Stimulated activated CD4-positive, alpha-beta T cell treated with anti-CD3 and anti-CD28 coated beads, Interleukin-1b, Interleukin-23, amount 100 ng/mL, for 4 hours (primary cell): Measurements from ENCODE around the gene ZSCAN20.
"Not testable (repeated sequence)": the region's sequence is repeated elsewhere in the genome, so short reads cannot be mapped to it uniquely, and the experiment has no call there.

Experiments
- DNase-seq, 2 donors: peaks; one replicate each; pipeline ENCODE4 v3.0.0-alpha.2; 2020; ENCODE audit warnings: low read depth in 2 of 2

The ZSCAN20 gene

DNA sequence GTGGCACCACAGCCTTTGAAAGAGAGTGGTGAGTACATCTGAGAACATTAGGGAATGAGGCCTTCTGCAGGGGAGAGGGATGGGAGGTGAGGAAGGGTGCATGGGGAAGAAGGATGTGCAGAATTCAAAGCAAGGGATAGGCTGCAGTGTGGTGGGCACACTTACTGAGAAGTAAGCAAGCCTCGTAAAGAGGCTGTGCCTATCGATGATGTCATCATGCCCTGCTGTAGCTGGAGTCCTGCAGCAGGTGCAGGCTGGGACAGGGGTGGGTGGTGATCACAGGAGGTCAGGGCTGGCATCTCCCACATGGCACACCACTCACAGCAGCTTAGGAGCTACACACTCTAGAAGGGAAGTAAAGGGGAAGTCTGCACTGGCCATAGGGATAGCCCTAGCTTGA, 16.2 kb downstream of the ZSCAN20 start:
- no peak for DNase-seq

DNA sequence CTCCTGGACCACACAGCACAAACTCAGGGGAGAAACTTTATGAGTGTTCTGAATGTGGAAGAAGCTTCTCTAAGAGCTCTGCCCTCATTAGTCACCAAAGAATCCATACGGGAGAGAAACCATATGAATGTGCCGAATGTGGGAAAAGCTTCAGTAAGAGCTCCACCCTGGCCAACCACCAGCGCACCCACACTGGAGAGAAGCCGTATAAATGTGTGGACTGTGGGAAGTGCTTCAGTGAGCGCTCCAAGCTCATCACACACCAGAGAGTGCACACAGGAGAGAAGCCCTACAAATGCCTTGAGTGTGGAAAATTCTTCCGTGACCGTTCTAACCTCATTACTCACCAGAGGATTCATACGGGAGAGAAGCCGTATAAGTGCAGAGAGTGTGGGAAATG, 22.5 kb downstream of the ZSCAN20 start:
- DNase-seq, result no peak

DNA sequence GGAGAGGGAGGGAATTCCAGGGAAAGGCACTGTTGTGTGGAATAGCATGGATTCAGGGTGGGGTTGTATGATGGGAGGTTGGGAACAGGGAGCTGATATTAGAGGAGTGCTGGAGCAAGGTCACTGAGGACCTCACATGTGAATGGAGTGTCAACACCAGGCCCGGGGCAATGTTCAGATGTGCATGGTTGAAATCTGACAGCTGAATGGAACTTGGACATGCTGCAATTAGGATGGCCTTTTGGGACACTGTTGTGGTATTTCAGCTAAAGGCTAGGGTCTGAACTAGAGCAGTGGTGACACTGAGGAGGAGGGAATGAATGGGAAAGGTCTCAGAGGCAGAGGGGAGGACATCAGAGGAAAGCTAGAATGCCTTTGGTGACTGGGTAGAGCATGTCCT, 25.0 kb downstream of the ZSCAN20 start:
- DNase-seq, result no peak

DNA sequence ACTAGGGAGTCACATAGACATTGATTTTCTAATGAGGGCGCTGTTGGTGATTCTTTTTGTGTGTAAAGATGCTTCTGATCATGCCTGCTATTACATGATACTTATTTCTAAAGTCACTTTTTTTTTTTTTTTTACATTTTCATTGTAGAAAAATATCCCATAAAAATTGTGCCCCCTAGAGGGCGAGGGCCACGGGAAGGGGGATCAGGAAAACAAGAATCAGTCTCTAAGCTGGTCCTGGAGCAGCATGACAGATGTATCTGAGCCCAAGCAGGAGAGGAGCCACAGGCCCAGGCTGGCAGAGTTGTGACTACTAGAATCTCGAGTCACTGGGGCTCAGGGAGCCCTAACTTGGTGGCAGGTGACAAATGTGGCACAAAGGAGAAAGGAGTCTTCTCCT, 28.1 kb downstream of the ZSCAN20 start:
- DNase-seq, result no peak

DNA sequence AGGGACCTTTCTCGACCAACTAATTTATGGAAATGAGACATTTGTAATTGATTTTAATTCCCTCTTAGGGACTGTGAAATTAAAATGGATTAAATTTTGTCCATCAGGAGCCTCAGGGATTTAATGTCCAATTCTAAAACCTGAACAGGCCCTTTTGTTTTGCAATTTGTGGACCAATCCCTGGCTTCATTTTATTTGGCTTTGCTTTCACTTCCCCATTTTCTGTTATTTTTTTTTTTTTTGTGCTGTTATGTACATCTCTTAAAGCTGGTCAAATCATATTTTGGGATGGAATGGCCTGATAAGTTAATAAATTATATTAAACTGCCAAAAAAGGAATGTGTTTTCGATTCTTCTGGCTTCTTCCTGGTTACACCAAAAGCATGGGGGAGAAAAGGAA, 28.9 kb downstream of the ZSCAN20 start:
- no peak for DNase-seq

DNA sequence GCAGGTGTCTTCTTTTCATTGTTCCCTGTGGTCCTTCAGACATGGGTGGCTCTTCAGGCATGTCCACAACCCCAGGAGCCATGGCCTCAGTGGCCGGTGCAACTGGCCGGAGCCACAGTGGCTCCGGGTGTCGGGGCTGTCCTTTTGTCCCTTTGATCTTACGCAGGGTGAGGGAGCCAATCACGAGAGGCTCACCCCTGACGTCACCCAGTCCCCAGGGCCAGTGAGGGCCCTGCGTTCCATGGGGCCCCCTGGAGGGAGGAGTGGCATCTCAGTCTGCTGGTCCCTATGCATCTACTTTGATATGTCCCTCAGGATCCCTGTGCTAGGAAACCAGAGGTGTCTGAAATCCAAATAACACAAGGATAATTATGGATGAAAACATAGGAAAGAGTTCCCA, 29.3 kb downstream of the ZSCAN20 start:
- no peak for DNase-seq

DNA sequence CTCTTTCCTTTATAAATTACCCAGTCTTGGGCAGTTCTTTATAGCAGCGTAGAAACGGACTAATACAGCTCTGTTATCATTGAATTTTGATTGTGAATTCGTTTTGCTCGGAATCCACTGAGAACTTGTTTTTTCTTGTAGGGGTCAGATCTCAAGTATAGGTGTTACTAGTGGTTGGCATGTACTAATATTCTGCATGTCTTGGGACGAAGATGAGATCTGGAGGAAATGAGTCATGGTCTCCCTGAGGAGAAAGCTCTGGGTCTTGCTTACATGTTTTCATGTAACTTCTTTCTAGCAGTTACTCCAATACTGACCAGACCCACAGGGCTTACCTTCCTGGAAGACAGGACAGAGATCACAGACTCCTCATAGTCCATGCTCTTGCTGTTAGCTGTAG, 30.3 kb downstream of the ZSCAN20 start:
- DNase-seq, result no peak

DNA sequence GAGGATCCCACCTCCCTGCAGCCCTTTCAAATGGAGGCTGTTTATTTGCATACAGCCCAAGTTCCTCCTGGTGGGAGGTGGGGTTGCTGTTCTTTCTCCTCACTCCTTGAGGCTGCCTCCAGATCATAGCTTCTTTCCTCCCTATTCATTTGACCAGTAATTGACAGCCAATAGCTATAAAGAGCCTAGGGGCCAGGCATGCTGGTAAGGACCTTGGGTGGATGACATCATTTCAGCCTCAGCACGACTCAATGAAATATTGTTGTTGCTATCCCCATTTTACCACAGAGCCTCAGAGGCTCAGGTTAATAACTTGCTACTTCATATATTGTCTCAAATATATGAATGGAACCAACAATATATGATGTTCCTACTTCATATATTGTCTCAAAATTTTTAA, 31.1 kb downstream of the ZSCAN20 start:
- DNase-seq, result no peak

DNA sequence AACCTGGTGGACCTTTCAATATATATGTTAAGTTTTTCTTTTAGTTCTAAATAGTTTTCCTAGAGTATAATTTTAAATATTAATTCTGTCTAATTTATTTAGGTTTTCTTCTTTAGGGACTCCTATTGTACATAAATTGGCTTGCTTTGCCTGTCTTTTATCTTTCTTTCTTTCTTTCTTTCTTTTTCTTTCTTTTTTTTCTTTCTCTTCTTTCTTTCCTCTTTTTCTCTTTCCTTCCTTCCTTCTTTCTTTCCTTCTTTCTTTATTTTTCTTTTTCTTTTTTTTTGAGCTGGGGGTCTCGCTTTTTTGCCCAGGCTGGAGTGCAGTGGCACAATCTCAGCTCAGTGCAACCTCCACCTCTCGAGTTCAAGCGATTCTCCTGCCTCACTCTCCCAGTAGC, 35.2 kb downstream of the ZSCAN20 start:
- no peak for DNase-seq

DNA sequence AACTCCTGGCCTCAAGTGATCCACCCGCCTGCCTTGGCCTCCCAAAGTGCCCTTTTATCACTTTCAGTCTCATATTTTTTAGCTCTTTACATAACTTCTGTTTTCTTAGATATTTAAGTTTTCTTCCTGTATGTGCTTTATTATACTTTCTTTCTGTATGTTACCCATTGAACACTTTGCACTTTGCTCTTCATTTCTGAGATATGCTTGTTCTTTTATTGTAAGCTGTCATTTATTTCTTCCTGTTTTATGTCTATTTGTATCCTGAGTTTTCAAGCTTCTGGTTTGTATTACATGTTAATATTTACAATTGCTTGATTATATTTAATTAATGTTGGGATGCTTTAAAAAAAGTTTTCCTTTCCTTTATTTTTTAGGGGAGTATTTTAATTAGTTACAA, 35.7 kb downstream of the ZSCAN20 start:
- no peak for DNase-seq

DNA sequence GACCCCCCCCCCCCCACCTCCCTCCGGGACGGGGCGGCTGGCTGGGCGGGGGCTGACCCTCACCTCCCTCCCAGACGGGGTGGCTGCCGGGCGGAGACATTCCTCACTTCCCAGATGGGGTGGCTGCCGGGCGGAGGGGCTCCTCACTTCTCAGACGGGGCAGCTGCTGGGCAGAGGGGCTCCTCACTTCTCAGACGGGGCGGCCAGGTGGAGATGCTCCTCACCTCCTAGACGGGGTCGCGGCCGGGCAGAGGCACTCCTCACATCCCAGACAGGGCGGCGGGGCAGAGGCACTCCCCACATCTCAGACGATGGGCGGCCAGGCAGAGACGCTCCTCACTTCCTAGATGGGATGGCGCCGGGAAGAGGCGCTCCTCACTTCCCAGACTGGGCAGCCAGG, 36.8 kb downstream of the ZSCAN20 start:
- not testable (repeated sequence) for DNase-seq

DNA sequence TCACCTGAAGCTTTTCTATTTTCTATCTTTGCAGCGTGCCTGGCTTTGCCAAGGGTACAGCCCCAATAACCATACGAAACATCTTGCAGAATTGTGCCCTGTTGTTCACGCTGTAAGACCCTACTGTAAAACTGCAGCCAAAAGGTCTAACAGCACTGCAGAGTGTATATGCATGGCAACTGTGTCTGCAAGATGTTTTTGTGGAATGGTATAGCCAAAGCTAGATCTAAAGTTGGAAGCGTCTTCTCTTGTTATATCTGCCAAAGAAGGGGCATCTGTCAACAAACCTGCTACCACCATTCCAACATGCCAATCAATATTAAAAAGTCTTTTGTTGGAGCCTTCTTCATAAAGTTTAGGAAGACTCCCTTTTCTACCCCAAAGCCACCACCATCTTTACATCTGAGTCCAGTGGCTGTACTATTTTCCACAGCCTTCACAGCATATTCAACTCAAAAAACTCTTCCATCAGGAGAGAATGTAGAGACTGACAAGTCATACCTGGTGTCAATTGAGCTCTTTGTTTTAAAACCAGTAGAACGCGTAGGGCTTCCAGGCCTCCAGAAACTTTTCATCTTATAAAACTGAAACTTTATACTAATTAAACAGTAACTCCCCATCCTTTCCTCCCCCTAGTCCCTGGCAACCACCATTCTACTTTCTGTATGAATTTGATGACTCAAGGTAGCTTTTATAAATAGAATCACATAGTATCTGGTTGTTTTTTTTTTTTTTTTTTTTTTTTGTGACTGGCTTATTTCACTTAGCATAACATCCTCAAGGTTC, 40.0 kb downstream of the ZSCAN20 start:
- DNase-seq, result no peak

DNA sequence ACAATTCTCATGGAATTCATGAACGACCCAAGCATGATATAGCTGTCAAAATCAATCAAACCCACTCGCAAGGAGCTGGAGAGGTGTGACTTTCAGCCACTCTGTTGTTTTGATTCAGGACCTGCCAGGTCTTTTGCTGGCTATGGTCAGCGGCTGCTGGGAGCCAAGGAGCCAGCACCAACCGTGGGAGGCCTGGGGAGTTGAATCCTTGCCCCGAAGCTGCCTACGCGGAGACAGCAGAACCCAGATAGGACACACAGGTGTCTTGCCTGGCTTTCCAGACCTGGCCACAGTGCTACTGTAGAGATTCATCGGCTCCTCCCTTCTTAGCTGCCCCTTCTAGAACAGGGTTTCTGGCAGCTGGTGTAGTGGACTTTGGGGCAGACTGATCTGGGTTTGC, 42.7 kb downstream of the ZSCAN20 start:
- no peak for DNase-seq

DNA sequence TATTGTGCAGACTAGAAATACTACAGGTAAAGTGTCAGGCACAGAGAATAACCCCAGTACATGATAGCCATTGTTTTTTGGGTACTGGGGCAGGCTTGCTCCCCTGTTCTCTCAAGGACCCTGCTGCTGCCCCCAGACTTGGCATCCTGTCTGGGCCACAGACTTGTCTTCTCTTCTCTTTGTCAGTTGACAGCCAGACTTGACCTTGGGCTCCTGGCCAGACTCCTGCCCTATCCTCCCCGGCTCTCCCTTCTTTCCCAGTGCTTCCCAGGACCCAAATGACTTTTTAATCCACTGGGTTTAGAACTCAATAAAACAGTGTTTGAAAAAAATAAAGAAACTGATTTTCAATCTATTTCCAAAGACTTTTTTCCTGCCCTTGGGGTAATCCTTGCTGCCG, 43.2 kb downstream of the ZSCAN20 start:
- DNase-seq, result no peak

DNA sequence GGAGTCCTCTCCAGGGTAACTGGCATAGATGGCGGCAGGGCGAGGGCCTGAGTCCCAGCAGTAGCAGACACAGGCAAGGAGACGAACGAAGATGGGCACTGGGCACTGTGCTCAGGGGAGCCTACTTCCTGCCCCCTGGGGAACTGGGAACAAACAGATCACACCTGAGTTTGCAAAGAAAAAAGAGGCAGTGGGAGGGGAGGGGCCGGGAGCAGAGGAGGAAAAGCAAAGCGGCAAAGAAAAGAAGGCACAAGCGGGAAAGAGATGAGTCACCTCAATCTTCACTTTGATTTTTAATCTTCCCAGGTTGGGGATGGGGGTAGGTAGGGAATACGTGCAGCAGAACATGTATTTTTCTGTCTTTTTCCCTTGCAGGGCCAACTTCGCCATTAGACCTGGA, 44.0 kb downstream of the ZSCAN20 start:
- no peak for DNase-seq

DNA sequence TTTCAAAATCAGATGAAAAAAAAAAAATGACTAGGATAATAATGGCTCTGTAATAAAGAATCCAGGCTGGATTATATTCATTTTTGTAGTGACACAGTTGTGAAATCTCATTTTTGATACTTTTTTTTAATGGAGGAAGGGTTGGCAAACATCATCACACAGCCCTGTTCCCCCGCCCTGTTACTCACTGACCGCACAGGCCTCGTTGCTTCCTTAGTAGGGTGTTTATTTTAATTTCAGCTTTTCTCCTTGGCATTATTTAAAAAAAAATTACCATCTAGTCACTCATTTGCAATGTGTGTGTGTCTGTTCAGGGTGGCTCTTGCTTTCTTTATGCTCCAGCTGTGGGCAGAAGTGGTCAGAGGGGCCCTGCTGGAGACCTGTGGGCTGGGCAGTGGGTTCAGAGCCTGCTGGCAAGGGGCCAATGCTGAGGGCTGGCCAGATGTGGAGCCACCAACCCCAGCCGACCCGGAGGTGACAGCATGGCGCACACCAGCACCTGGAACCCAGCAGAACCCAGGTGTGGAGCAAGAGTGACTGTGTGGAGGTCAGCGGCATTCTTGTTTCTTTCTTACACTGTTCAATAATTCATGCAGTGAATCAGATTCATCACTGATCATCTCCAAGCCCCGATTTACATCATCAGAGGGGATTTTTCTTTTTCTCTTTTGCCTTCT, 44.6 kb downstream of the ZSCAN20 start:
- no peak for DNase-seq

DNA sequence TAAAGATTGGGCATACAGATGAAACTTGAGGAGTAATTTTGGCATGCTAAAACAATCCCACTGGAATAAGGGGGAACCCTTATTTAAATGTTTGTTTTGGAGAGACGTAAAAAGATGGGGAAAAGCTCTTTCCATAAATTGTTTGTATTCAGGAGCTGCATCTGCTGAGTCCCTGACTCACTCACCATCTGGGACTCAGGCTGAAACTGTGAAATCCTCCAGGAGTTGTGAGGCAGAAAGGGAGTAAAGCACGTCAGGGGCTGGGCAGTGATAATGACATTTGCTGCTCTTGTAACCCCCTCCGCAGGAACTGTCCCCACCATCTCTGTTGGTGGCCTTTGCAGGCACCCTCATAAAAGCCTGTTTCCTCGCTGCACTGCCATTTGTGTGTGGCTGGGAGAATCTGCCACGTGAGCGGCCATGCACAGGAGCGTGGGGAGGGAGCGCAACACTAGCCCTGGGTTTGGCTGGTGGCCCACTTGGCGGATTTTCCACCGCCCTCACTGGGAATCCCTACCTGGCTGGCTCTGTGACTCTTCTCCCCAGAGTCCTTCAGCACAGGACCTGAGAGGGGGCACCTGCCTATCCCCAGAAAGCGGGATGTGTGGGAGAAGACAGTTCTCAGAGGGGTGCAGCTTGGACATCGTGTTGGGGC, 45.3 kb downstream of the ZSCAN20 start:
- DNase-seq, result no peak

DNA sequence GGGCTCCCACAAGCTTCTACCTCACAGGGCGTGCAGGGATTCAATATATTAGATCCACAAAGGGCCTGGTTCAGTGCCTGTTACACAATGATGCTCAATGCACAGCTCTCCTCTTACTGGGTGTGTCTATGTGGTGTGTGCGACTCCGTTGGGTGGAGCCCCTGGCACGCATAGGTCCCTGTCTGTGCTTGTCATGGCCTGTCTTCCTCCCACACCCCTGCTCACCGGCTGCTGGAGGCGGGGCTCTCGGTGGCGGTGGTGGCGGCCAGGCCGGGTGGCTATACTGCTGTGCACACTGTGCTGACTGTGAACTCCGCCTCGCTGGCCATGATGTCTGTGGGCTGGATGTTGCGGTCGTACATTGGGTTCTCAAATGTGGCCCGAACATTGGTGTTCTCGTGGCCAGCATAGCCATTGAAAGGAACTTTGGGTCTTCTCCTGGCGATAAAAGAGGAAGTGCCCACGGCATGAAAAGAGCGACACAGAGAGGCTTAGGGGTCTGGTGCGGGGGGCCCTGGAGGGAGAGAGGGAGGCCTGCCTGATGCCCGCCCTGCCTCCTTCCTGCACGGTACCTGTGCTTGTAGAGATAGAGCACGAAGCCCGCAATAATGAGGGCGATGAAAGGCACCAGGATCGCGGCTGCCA, 46.9 kb downstream of the ZSCAN20 start:
- no peak for DNase-seq

DNA sequence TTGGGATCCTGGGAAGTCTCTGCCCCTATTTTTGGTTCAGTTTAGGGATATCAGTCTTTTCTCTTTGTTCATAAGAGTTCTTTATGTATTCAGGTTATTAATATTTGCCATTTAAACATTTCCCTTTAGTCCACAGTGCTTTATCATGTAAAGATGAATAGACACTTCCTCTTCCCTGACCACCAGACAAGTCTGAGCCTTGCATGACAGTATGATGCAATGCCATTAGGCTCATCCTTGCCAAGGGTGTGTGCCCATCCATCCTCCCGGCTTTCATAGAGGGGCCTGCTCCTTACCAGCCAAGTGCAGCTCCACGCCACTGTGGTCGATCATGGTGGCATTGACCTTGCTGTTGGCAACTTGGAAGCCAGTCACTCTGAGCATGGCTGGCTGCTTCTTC, 52.1 kb downstream of the ZSCAN20 start:
- no peak for DNase-seq

DNA sequence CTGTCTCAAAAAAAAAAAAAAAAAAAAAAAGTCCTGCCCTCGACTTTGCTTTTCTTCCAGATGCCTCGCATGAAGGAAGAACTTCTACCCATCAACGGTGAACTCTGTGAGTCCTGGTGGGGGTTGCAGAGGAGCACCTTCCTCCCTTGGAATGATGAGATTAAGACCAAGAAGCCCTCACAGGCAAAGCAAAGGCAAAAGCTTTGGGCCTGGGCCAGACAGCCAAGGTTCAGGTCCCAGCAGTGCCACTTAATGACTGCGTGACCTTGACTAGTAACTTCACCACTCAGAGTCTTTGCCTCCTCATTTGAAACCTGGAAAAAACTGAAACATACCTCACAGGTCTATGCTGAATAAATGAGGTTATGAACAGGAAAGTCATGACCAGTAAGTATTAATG, 55.5 kb downstream of the ZSCAN20 start:
- no peak for DNase-seq

DNA sequence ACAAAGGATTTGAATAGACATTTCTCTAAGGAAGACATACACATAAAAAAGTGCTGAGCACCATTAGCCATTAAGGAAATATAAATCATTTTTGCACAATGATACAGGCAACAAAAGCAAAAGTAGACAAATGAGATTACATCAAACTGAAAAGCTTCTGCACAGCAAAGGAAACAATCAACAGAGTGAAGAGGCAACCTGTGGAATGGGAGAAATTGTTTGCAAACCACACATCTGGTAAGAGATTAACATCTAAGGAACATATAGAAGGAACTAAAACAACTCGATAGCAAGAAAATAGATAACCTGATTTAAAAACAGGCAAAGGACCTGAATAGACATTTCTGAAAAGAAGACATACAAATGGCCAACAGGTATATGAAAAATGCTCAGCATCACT, 57.5 kb downstream of the ZSCAN20 start:
- DNase-seq, result no peak

DNA sequence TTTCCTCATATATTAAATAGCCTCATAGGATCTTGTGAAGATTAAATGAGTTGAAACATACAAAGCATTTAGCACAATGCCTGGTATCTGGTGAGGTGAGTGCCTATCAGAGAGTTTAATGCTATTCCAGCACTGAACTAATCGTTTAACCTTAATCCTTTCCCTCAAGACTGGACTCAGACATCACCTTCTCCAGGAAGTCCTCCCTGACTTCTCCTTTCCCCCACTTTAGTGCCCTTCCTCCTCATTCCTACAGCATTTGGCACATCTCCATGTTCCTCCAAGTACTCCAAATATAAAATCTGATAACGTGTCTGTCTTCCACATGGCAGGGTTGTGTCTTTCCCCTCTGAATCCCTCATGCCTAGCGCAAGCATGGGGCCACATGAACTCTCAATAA, 59.8 kb downstream of the ZSCAN20 start:
- DNase-seq, result no peak

DNA sequence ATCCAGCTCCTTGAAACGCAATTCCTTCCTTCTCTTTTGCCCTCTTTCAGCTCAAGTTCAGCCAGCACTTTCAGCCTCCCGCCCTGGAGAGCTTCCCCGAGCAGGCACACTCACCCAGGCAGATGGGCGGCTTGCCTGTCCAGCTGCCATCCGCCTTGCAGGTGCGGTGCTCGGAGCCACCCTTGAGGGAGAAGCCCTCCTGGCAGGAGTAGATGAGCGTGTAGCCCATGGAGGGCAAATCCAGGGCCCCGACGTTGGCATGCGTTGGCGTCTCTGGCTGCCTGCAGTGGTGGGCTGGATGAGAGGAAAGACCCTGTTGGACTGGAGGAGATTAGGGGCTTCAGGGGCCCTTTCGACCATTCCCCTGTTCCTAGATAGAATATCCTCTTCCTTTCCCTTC, 60.5 kb downstream of the ZSCAN20 start:
- no peak for DNase-seq
